ENCODE data around the gene ETV3.
"Not testable (repeated sequence)": the region's sequence is repeated elsewhere in the genome, so short reads cannot be mapped to it uniquely, and the experiment has no call there.

Gene ETV3

DNA sequence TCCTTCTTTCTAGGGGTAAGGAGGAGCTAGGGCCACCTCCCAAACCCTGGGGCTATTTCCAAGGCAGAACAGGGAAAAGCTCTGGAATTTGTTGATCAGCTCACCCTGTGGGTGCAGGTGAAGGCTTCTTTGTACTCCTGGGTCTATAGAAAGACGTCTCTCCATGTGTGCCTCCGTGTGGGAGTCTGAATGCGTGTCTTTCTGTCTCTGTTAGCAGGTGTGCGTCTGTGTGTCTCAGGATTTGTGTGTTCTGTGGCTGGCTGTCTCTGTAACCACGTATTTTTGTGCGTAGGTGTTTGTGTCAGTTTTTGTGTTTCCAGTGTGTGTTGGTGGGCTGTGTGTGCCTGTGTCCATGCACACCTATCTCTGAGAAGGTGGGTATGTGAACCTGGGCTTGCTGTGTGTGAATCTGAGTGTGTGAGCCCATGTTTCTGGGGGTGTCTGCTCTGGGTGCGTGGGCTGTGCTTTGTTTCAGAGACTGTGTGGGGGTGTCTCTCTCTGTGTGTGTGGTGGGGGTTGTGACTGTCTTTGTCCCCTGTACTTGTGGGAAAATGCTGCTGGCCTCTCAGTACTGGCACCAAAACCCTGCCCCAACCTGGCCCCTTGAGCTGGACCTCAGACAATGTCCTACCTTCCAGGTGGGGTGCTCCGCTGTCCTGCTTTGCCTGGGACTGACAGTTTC lies 25.9 kb downstream of the ETV3 start:
- no peak for DNase-seq (ENCODE audit: low spot score)

DNA sequence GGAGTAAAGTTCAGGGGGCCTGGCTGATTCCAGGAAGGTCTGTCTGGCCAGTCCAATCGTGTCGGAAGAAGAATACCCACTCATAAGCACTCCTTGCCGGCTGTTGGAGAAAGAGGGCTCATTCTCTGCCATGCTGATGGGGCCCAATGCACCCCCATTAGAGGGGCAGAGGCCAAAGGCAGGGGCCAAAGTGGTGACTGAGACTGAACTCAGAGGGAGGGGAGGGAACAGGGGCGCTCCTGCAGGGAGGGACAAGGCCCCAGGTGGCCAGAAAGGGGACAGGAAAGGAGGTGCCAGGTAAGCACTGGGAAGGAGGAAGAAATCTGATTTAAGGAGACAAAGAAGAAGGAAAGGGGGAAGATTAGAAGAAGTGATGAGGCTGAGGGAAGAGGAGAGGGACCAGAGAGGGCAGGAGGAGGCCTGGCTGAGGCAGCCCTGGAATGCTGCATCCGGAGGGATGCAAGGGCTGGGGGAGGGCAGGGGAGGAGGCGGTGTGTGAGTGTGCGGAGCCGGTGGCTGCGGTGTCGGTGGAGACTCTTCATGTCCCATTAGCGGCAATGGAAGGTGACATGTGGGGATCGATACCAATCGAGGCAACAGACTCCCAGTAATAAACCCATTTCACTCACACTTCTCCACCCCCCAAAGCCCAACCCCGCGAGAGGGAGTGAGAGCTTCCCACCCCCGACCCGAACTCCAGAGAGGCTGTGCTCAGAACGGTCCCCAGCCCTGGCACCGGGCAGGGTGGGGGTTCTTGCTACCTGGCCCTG lies 26.6 kb downstream of the ETV3 start:
- no peak for DNase-seq (ENCODE audit: low spot score)

DNA sequence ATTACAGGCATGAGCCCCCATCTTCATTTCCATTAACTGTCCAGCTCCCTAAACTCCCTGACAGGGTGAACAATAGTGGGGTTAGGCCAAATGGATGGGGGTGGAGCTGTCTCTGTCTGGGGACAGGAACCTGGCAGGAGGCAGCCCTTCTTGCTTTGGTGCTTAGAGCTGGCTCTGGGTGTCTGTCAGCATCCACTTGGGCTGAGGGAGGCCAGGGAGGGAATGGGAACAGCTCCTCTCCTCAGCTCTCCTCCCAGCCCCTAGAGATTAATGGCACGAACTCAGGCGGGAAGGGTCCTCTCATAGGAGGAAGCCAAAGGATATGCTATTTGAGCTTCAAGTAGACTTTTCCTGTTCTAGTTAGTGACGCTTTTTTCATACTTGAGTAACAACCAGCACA lies 27.5 kb downstream of the ETV3 start:
- no peak for DNase-seq (ENCODE audit: low spot score)

DNA sequence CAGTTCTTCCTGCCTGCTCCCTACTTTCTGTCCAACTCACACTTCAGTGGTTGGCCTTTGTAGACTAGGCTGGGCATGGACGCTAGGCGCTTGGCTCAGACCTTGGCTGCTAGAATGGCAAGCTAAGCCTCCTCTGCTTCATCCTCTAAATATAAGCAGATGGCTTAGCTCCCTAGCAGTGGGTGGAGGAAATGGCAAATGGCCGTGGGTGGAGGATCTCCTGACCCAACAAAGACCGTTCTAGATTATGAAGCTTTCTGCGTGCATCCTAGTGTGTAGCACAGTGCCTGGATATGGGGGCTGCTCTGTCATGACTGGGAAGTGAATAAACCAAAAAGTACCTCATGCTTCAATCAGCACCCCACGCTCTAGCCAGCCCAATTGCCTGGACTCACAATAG lies 28.2 kb downstream of the ETV3 start:
- no peak for DNase-seq (ENCODE audit: low spot score)

DNA sequence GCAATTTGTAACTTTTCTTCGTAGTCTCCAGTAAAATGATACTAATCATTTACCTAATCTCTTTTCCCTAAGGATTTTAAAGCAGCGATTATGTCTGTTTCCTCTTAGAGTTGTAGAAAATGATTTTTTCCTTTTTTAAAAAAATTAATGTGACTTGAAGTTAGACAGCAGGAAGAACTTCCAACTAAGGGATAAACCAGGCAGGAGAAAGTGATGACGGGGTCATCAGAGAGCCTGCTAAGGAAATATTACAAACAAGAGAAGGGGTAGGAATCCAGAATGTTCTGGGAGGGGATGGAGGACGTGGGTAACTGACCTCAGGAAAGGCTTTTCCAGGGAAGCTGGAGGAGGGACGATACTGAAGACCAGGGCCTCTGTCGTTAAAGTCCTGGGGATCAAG lies 29.7 kb downstream of the ETV3 start:
- DNase-seq (ENCODE audit: low spot score) = no peak

DNA sequence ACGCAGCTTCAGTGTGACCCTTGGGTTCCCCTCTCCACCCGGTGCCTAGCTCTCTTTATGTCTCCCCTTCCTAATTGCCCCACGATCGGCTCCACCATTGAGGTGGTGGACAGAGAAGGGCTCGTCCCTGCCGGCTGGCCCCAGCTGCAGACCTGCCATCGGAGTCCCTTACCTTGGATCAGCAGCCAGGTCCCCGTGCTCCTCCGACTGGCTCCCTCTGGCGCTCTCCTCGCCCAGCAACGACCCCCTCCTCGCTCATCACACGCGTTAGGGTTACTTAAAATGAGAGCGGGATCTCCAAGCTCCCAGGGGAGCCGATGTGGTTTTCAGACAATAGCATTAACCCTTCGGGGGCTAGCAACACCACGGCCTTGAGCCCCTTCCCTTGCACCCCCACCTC lies 30.5 kb downstream of the ETV3 start:
- no peak for DNase-seq (ENCODE audit: low spot score)

DNA sequence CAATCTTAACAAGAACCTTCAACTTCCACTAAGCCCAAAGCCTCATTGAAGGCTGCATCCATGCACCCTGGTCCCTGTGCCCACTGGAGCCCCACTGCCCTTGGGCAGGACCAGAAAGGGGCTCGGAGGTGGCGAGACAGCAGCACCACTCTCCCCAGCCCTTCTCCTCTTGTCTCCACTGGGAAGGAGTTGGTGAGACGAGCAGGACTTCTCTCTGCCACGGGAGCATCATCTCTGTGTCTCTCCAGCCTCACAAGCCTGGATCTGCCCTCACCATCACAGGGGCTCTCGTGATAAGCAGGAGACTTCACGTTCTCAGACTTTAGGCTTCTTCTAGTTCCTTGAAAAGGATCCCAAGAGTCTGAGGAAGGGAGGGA lies 31.4 kb downstream of the ETV3 start:
- no peak for DNase-seq (ENCODE audit: low spot score)

DNA sequence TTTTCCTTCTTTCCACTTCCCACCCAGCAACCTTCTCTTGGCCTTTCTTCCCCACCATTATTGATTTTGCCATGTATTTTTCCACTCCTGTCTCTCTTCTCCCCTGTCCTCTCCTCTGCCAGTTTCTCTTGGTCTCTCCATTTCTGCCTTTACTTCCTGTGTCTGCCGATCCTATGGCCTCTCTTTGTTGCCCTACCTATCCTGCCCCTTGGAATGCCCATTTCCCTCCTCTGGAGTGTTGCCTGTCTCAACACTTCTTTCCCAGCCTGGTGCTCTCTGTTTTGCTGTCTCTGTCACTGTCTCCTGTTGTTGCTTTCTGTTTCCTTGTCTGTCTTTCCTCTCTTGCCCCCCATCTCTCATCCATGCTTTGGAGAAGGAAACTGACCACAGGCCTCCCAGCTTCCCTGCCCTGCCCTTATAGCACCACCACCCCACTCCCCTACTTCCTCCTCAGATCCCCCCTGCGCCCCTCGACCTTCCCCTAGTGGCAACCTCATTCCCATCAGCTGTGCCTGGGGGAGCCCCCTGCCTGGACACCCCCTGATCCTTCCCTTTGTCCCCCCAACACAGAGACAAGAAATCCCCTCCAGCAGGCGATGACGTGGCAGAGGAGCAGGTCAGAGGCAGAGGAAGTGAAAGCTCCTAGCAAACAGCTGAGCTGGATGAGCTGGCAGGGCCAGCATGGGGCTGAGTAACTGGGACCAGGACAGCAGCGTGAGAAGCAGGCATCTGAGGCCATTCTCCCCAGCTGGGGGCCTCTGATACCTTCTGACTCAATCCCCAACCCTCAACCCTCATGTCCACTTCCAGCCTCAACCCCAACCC lies 32.0 kb downstream of the ETV3 start:
- peak; percentile 94 for DNase-seq (ENCODE audit: low spot score)

DNA sequence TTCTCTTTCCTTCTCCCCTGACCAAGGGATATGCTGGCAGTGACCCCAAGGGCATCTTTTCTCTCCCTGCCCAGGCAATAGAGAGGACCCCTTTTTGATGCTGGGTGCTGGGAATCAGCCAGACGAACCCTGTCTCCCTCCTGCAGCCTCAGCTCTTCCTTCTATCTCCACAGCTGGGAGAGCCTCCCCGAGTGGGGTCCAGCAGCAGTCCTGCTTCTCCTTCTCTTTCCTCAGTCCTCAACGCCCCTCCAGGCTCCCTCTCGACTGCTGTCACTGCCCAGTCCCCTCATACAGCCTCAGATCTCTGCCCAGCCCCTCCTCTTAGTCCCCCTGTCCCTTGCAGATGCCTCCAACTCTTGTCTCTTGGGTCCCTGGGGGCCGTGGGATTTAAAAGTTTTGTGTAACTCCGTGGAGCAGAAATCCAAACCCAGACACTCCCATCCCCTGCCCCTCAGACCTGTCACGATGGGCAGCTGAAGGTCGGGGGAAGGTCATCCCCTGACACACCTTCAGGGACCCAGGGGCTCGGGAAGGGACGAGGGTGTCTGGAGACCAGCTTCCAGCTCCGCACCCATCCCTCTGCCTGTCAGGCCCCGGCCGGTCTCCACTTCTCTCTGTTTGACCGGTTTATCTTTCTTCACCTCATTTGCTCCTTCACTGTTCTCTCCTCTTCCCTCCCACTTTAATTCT lies 32.8 kb downstream of the ETV3 start:
- DNase-seq (ENCODE audit: low spot score) = no peak

DNA sequence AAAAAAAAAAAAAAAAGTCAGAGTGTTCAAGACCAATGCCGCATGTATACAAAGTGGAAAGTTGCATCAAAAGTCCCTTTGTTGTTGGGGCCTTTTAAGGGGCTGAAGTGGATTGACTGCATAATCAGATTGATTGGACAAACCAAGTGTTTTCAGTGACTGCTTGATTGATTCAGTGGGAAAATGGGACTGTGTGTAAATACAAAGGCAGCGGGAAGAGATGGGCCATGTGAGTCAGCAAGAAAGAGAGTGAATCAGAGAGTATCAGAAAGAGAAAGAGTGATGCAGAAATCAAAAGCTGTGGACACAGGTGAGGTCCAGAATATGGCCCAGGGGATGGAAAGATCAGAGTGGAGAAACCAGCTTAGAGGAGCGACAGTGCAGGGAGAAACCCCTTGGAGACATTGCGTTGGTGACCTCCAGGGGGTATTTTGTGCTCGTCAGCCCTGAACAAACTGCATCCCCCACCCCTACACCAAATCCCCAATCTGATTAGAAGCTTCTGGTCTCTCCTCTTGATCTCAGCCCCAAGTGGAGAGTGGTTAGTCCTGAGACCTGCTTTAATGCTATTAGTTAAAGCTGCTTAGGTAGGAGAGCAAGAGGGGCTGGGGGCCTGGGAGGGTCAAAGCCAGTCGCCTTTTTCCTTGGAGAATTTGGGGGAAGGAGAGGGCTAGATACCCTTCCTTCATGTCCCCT lies 33.4 kb downstream of the ETV3 start:
- no peak for DNase-seq (ENCODE audit: low spot score)

DNA sequence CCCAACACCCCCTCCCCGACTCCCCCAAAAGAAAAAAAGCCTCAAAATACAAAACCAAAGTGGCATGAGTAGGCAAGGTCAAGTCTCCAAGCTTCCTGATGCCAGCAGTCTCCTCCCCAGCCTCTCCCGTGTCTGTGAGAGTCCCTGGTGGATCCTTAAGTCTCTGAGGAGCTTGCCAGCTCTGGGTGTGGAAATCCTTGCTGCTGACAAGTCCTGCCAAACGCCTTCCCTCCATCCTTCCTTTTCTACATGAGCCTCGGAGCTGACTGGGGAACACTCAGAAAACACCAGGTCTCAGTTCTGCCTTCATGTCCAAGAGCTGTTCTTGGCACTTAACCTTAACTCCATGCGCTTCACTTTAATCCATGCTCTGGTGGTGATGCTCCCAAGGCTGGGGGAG lies 34.9 kb downstream of the ETV3 start:
- DNase-seq (ENCODE audit: low spot score) = no peak

DNA sequence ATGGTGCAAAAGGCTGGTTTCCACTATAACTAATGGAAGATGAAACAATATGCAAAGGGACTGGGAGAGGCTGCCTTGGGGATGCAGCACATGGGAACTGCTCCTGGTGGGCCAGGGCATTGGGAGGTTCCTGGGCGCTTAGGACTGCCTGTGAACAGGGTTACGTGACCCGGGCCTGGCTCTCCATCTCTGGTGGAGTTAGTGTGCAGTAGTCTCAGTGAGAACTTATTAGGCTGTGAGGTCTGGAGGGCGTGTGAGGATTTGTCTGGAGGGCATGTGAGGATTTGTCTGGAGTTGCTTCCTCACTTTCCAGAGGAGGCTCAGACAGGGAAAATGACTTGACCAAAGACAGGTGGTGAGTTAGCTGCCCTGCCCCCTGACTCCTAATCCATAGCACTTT lies 37.0 kb downstream of the ETV3 start:
- DNase-seq (ENCODE audit: low spot score) = no peak

DNA sequence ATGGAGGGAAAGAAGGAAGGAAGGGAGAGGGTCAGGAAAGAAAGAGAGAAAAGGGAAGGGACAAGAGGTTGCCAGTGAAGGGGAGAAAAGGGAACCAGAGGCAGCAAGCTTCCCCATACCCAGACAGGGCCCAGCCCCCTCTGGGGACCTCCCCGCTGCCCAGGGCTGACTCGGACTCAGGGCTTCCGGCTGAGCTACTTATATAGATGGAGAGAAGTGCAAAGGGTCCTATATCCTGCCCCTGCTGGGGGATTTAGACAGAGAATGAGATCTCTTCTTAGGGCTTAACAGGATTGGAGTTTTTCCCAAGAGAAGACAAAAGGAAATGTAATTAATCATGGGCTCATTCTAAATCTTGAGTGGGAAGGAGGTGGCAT lies 38.6 kb downstream of the ETV3 start, which contains the start of gene ETV3L:
Gene ETV3L, minus strand, starts transcription at position 176 of the 377 bp plus-strand sequence. CDS start 285 bp downstream, outside the sequence.
- DNase-seq (ENCODE audit: low spot score) = no peak

DNA sequence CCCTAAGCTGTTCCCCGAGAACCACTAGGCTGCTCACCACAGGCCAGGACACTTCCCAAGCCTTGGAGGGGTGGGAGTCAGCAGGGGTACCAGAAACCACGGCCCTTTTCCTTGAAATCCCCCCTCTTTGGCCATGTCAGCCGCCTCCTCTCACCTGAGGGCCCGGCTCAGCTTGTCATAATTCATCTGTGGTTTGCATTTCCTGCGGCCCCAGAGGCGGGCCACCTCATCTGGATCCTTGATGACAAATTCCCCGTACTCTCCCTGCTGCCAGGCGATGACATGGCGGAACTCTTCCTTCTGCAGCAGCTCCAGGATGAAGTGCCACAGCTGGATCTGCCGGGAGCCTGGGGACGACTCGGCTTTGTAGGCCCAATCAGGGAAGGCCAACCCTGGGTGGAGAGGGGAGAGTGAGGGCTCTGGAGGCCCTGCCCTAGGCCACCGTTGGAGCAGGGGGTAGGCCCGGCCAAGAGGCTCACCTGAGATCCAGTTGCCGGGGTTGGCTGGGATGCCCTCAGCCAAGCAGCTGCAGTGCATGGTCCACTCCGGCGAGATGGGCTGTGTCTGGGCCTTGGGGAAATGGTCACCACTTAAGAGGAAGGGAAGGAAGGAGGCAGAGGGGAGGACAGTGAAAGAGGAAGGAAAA lies 39.1 kb downstream of the ETV3 start:
- not testable (repeated sequence) for DNase-seq (ENCODE audit: low spot score)

DNA sequence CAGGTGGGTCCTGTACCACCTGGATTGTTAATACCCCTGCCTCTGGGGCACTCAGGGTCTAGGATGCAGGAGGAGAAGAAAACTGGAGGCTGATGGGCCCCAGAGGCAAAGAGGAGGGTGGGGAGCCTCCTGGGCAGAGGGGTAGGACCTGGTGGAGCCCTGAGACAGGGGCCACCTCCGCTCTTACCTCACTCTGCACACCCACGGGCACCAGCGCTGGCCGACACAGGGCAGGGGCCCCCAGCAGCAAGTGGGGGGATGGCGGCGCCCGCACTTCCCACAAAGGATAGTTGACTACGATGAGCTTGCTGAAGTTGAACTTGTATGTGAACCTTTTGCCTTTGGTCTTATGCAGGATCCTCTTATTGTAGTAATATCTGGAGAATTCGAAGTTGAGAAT lies 39.7 kb downstream of the ETV3 start:
- no peak for DNase-seq (ENCODE audit: low spot score)

DNA sequence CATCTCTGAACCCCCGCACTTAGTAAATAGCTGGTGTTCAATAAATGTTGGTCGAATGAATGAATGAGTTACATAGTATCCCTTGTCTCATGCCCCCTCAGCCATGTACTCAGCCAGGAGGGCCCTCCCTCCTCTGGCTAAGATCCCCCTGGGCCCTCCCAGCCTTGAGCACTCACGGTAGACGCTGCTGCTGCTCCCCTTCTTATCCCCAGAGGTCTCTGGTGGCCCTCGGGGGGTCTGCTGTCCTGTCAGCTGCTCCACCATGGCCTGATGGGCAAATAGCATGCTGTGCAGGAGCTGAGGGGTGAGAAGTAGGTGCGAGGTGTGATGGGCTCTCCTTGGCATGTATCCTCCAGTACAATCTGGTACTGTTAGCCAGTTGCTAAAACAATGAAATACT lies 40.5 kb downstream of the ETV3 start:
- no peak for DNase-seq (ENCODE audit: low spot score)

DNA sequence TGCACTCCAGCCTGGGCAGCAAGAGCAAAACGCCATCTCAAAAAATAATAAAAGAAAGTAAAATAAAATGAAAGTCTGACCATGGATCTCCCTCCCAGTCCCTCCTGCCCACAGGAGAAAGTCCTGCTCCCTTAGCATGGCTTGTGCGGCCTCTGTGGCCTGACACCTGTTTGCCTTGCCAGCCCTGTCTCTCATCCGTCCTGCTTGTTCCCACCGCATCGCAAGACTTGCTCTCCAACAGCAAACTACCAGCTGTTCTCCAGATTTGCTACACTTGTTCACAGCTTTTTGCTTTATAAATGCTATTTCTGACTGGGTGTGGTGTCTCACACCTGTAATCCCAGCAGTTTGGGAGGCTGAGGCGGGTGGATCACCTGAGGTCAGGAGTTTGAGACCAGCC lies 41.3 kb downstream of the ETV3 start:
- DNase-seq (ENCODE audit: low spot score) = no peak

DNA sequence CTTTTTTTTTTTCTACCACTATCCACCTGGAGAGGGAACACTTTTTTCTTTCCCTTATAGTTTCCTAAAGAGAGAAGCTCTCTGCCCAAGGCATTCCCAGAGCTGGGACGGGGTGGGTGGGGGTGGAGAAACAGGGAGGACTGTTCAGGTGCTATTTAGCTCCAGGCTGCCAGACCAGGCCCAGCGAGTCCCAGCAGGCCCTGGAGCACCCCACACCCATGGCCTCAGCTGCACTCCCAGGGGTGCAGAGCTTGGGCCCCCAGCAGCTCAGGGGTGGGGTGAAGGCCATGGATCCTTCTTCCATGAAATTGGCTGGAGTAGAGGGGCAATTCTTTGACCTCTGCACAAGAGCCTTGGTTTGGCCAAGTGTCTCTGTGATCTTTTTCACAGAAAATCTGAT lies 42.6 kb downstream of the ETV3 start:
- DNase-seq (ENCODE audit: low spot score) = no peak

DNA sequence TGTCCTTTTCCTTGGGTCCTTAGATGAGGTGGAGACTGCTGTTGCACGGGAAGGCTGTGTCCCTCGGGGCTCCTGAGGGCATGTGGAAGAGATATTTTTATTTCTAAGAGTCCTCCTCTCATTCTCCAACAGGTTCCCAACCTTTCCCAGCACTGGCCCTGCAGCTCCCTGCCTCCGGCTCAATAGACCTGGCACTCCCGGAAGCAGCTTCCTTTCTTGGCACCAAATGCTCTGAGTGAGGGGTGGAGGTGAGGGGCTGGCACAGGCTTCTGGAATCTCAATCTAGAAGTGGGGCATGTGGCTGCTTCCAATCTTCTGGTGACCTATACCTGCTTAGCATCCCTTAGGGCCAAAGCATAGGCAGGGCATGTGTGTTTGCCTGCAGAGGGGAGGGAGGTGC lies 43.1 kb downstream of the ETV3 start:
- no peak for DNase-seq (ENCODE audit: low spot score)

DNA sequence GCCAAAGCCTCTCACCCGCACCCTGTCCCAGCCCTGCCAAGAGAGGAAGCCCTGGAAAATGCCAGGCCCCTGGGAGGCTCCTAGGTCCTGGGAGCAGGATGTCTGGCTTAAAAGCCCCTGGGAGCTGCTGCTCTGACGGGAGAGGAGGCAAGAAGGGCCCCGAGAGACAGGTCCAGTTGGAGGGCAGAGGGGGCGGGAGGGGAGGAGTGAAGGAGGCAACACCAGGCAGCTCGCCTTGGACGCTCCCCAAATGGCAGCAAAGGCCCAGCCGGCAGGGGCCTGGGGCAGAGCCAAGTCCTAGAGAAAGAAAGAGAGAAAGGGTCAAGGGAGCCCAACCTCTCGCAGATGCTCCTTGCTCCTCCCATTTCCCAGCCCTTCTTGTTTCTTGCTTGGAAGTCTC lies 45.4 kb downstream of the ETV3 start:
- DNase-seq (ENCODE audit: low spot score) = no peak

DNA sequence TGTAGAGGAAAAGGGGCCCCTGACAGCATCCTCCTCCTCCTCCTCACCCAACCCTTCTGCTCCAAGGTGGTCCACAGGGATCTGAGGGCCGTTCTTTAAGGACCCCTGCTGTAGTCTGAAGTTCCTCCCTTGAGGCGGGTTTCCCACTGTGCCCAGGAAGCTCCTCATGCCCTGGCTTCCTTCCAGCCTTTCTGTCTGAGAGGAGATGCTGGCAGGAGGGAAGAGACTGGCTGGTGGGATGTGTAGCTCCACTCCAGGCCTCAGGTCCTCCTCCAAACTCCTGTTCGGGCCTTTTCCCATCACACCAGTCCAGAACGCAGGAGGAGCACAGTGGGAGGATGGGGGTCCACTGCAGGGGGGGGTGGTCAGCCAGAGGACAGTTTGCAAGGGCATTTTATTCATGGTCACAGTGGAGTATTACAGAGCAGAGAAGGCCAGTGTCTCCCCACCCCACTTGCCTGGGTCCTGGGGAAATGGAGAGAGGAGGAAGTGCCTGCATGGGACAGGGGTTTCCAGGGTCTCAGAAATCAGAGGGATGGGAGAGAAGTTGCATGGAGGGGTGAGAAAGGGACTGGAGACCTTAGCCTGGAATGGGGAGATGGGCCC lies 46.4 kb downstream of the ETV3 start:
- DNase-seq (ENCODE audit: low spot score) = no peak
